K562 (cell line): ENCODE data around the gene FAM53A. TPM values are rescaled to one million over a fixed set of nuclear protein-coding genes. Genes with fewer than 3 reads are reported as not detected.
A peak's percentile ranks its signal among the peaks of the same experiment; 100 is the strongest.

ENCODE experiments used
- ATAC-seq: fragments of 200-7000 bp; cut with Tn5 transposase; 3 replicates; pipeline ENCODE4 v1.9.1; 2020; ENCODE audit warnings: moderate library complexity
- BruUV-seq: library from RNA; stranded (reverse); fragments of 400-500 nt; replicated peaks from 2 replicates; lab custom pipeline; 2021; lab: Mats Ljungman, UMichigan
- CTCF ChIA-PET: fragments of 300-600 bp; formaldehyde crosslinking; extraction: SDS; loops from one replicate; lab custom pipeline; 2021; ENCODE audit warnings: low intra/inter-chr PET ratio; lab: Yijun Ruan, JAX
- POLR2A ChIA-PET: fragments of 300-600, 350-650 bp; sonication (Branson Sonifier 250); formaldehyde crosslinking; extraction: SDS; loops from one replicate; lab custom pipeline; 2021; ENCODE audit warnings: antibody characterized with exemption, inconsistent platforms; lab: Yijun Ruan, JAX
- DNase-seq, 4 experiments: peaks; one replicate each; pipeline versions ENCODE4 v3.0.0 to v3.0.0-alpha.2; 2011 to 2018; ENCODE audit warnings: low spot score in 3 of 4, mixed read lengths in 3 of 4; ENCODE audit errors: extremely low read depth in 1 of 4
- FAIRE-seq: peaks from 2 replicates; lab custom pipeline; 2011; peaks lifted over from hg19 to GRCh38; lab: Jason Lieb, UNC
- H2AFZ ChIP-seq: 2 replicates; pipeline ENCODE4 v1.6.0; 2011; ENCODE audit warnings: low read depth, low read length, control low read depth, inconsistent platforms
- H3K27ac ChIP-seq: fragments of 200-600 bp; 3 replicates; pipeline ENCODE4 v1.8.0; 2011; ENCODE audit warnings: low read depth, mild to moderate bottlenecking, control low read depth, inconsistent platforms, low read length, moderate library complexity, mixed read lengths; ENCODE audit errors: extremely low read depth
- H3K27me3 ChIP-seq, 2 experiments: fragments of 300-600 bp in 1 of 2; 2 replicates in 1 of 2; 3 replicates in 1 of 2; pipeline versions ENCODE4 v1.6.0 to v1.8.0; 2011; ENCODE audit warnings: inconsistent platforms in 2 of 2, low read length in 2 of 2, mild to moderate bottlenecking in 1 of 2, mixed read lengths in 1 of 2, moderate library complexity in 1 of 2; ENCODE audit not compliant: control insufficient read depth in 2 of 2, insufficient read depth in 2 of 2
- H3K36me3 ChIP-seq: fragments of 300-600 bp; 3 replicates; pipeline ENCODE4 v1.8.0; 2011; ENCODE audit warnings: mild to moderate bottlenecking, low read length, inconsistent platforms; ENCODE audit not compliant: control insufficient read depth, insufficient read depth
- H3K4me1 ChIP-seq, 2 experiments: fragments of 200-600 bp in 1 of 2; replicated peaks in 1 of 2; 2 replicates in 1 of 2; 3 replicates in 1 of 2; pipeline versions ENCODE4 v1.5.1 to v1.8.0; 2011; ENCODE audit warnings: inconsistent platforms in 2 of 2, low read length in 2 of 2, mild to moderate bottlenecking in 1 of 2, mixed read lengths in 1 of 2, moderate library complexity in 1 of 2; ENCODE audit not compliant: control insufficient read depth in 2 of 2, insufficient read depth in 2 of 2
- H3K4me2 ChIP-seq: 2 replicates; pipeline ENCODE4 v1.6.1; 2011; ENCODE audit warnings: low read length, control low read depth, inconsistent platforms, mixed read lengths; ENCODE audit not compliant: insufficient read depth
- H3K4me3 ChIP-seq: fragments of 200-600 bp; sonication (generic), shearing (Covaris generic); 2 replicates; pipeline ENCODE4 v1.5.1; 2016; ENCODE audit warnings: control low read depth, inconsistent platforms
- H3K79me2 ChIP-seq: fragments of 200-600 bp; 3 replicates; pipeline ENCODE4 v1.8.0; 2011; ENCODE audit warnings: low read length, inconsistent platforms; ENCODE audit not compliant: control insufficient read depth, insufficient read depth
- H3K9ac ChIP-seq, 2 experiments: 2 replicates each; pipeline versions ENCODE4 v1.6.0 to v1.6.1; 2011; ENCODE audit warnings: low read depth in 2 of 2, low read length in 2 of 2, control low read depth in 1 of 2, inconsistent platforms in 1 of 2, mild to moderate bottlenecking in 1 of 2, mixed read lengths in 1 of 2; ENCODE audit not compliant: insufficient read depth in 1 of 2
- H3K9me1 ChIP-seq: one replicate; pipeline ENCODE4 v1.6.0; 2011; ENCODE audit warnings: inconsistent platforms, mild to moderate bottlenecking, low read length, moderate library complexity; ENCODE audit not compliant: control insufficient read depth, insufficient read depth
- H3K9me3 ChIP-seq: replicated peaks from 2 replicates; pipeline ENCODE4 v1.5.1; 2011; ENCODE audit warnings: low read depth, low read length, inconsistent platforms; ENCODE audit not compliant: control insufficient read depth, insufficient read depth
- H4K20me1 ChIP-seq: replicated peaks from 2 replicates; pipeline ENCODE4 v1.6.1; 2011; ENCODE audit warnings: low read length, inconsistent platforms, mixed read lengths; ENCODE audit not compliant: control insufficient read depth, insufficient read depth
- C11orf30 ChIP-seq: fragments of 450-650 bp; IDR thresholded peaks from 2 replicates; pipeline ENCODE4 v1.6.1; 2016; ENCODE audit warnings: low read depth, mild to moderate bottlenecking
- CBX8 ChIP-seq: fragments of 200-600 bp; sonication (generic); IDR thresholded peaks from 2 replicates; pipeline ENCODE4 v1.6.1; 2012; ENCODE audit warnings: borderline replicate concordance, mixed run types, low read depth, mild to moderate bottlenecking, moderate library complexity, mixed read lengths, low read length, control low read depth, inconsistent platforms; ENCODE audit not compliant: poor library complexity, severe bottlenecking; ENCODE audit errors: extremely low read depth
- EGR1 ChIP-seq: fragments of 450-650 bp; conservative IDR thresholded peaks from 2 replicates; pipeline ENCODE4 v1.6.1; 2017; ENCODE audit warnings: mild to moderate bottlenecking
- ETV1 ChIP-seq: fragments of 450-650 bp; conservative IDR thresholded peaks from 2 replicates; pipeline ENCODE4 v1.6.1; 2016; ENCODE audit warnings: missing genetic modification characterization, control low read depth, low read depth, missing compliant biosample characterization
- GTF2A2 ChIP-seq: IDR thresholded peaks from 2 replicates; pipeline ENCODE4 v1.6.1; 2016; ENCODE audit warnings: mild to moderate bottlenecking, missing genetic modification characterization, missing compliant biosample characterization
- KLF13 ChIP-seq: fragments of 450-650 bp; IDR thresholded peaks from 2 replicates; pipeline ENCODE4 v1.6.1; 2016; ENCODE audit warnings: missing genetic modification characterization, low read depth, mild to moderate bottlenecking, missing compliant biosample characterization, moderate library complexity, borderline replicate concordance
- MTA3 ChIP-seq: fragments of 450-650 bp; formaldehyde crosslinking; IDR thresholded peaks from 2 replicates; pipeline ENCODE4 v1.6.1; 2017; ENCODE audit warnings: mild to moderate bottlenecking, borderline replicate concordance
- RBM39 ChIP-seq: fragments of 200-400 bp; formaldehyde crosslinking; optimal IDR thresholded peaks from 2 replicates; pipeline ENCODE3; 2018; ENCODE audit warnings: low read depth, low read length
- TOE1 ChIP-seq, 2 experiments: fragments of 450-650 bp in 1 of 2; sonication (generic) in 1 of 2; formaldehyde crosslinking in 1 of 2; IDR thresholded peaks; 2 replicates each; pipeline versions ENCODE4 v1.7.1 to v1.8.0; 2016 to 2022; ENCODE audit warnings: borderline replicate concordance in 2 of 2, mild to moderate bottlenecking in 2 of 2, antibody characterized with exemption in 1 of 2, inconsistent platforms in 1 of 2, low read depth in 1 of 2, missing genetic modification reagents in 1 of 2, moderate library complexity in 1 of 2
- U2AF1 ChIP-seq: fragments of 200-400 bp; formaldehyde crosslinking; optimal IDR thresholded peaks from 2 replicates; pipeline ENCODE3; 2017; ENCODE audit warnings: mild to moderate bottlenecking, low read depth, low read length, moderate library complexity
- U2AF2 ChIP-seq: fragments of 200-400 bp; formaldehyde crosslinking; optimal IDR thresholded peaks from 2 replicates; pipeline ENCODE3; 2017; ENCODE audit warnings: low read depth, mild to moderate bottlenecking, low read length
- ZNF224 ChIP-seq: sonication (generic); formaldehyde crosslinking; IDR thresholded peaks from 2 replicates; pipeline ENCODE4 v1.8.0; 2022; ENCODE audit warnings: mild to moderate bottlenecking, missing genetic modification reagents
- ZNF263 ChIP-seq: sonication (generic); formaldehyde crosslinking; IDR thresholded peaks from 2 replicates; pipeline ENCODE4 v1.8.0; 2022; ENCODE audit warnings: mild to moderate bottlenecking, missing genetic modification reagents, borderline replicate concordance
- ZNF707 ChIP-seq: fragments of 250-450 bp; sonication (Bioruptor Pico); conservative IDR thresholded peaks from 2 replicates; pipeline ENCODE4 v1.8.0; 2022; ENCODE audit warnings: inconsistent platforms, mild to moderate bottlenecking, moderate library complexity
- WGBS: fragments of 100-300 bp; shearing (Covaris generic); methylation state at CpG from one replicate; pipeline ENCODE4 v1.1.6; 2016; ENCODE audit warnings: low coverage, mixed read lengths; ENCODE audit not compliant: insufficient coverage; ENCODE audit errors: missing lambda C conversion rate; 5-methylcytosine and 5-hydroxymethylcytosine counted together
- in situ Hi-C: fragments of 300-500 bp; cut with MboI; formaldehyde crosslinking; loops from 4 replicates; pipeline ENCODE4 v1.15.0; 2018; ENCODE audit warnings: inconsistent platforms, mixed read lengths
- intact Hi-C: fragments of 100-400 bp; cut with micrococcal nuclease; formaldehyde crosslinking; loops from 2 replicates; pipeline ENCODE4 v1.14.2; 2022
- polyA plus RNA-seq, 8 experiments: library from polyadenylated mRNA; depleted of rRNA in 4 of 8; stranded (reverse) in 5 of 8; unstranded in 3 of 8; fragments of >200 nt; fragmentation: Nextera tagmentation in 2 of 8; fragmentation: Illumina TruSeq in 1 of 8; extraction: Ambion mirVana in 2 of 8; extraction: Trizol in 1 of 8; gene quantifications; 2 replicates each; pipeline versions ENCODE4 v1.2.1 to v1.2.3, GENCODE V29; 2011 to 2014; ENCODE audit warnings: inconsistent platforms in 1 of 8, missing spikeins in 1 of 8
- total RNA-seq, 7 experiments: library from RNA; depleted of rRNA in 6 of 7; stranded (reverse); fragments of >200 nt in 6 of 7; fragmentation: Illumina TruSeq in 2 of 7; extraction: Trizol in 2 of 7; gene quantifications; 2 replicates each; pipeline versions ENCODE4 v1.2.1 to v1.2.3, GENCODE V29; 2011 to 2021; ENCODE audit warnings: low replicate concordance in 1 of 7
- TF ChIP-seq, protein P1 (sequence below): sonication (generic); formaldehyde crosslinking; IDR thresholded peaks from 2 replicates; pipeline ENCODE4 v1.9.0; 2022; ENCODE audit warnings: mild to moderate bottlenecking, missing genetic modification reagents
- TF ChIP-seq, protein P2 (sequence below): fragments of 250-450 bp; sonication (Bioruptor Pico); IDR thresholded peaks from 2 replicates; pipeline ENCODE4 v1.4.0; 2020

The FAM53A gene
- total and polyA plus RNA-seq, 9 of the 15 experiments (the other 6 are each of a cell fraction or from before 2014, with no cell fraction given): 0.53 to 2.7 (median 1.4) TPM; not detected in 2

DNA sequence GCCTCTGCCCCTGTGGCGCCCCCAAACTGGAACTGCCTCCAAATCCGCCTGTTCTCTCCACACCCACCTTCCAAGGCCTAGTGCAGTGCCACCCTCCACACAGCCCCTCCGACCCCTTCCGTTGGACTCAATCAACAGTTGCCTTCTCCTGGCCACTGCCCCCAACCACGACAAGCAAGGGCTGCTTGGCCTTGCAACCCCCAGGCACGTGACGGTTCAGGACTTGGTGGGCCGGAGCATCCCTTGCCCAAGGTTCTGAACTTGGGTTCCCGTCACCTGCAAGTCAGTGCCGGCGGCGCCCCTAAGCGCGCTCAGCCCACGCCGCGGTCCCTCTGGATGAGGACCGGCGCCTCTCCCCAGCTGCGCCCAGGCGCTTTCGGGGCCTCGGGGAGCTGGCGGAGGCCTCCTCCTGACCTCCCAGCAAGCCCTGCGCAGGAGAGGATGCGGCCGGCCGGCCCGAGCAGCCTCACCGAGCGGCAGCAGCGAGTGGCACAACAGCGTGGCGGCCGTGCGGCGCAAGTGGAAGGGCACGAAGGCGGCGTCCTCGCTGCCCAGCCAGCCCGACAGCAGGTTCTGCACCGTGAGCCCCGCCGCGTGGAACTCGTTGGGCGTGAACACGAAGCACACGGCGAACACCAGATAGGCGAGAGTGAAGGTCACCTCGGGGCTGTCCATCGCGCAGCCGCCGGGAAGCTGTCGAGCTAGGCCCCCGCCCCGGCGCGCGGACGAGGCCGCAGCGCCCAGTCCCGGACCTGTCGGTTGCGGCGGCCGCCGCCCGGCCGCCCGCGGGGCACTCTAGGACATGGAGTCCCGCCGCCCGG is 36.3 kb upstream of the FAM53A start:
- peak overlapping the region; percentile 97 for H3K27ac ChIP-seq
- peak overlapping the region; percentile 89 to 99 for H3K9ac ChIP-seq
- H3K27me3 ChIP-seq: no peaks in the 10 kb centered on the region
- no peaks in the 10 kb centered on the region for H3K9me3 ChIP-seq
- H3K4me1 ChIP-seq: peaks cover 10 to 68% of the 10 kb centered on the region in 2 experiments; a peak in 4 of 5 replicates
- H4K20me1 ChIP-seq: peaks cover 5% of the 10 kb centered on the region
- ATAC-seq (peak; percentile 60), DNase-seq (peak; percentile 52 to 67 (median 60)), FAIRE-seq (no peak)
- ChIA-PET CTCF (no interaction called here), POLR2A (interaction anchor here (0.6 to 4.7 kb wide), 17 partner anchors 8 to 646 kb away, joined by 3 to 32 read pairs (median 3); partner anchors contain the start of gene SLBP)
- intact Hi-C loops: loop anchor here (10.0 kb wide), 1 partner anchor 366 kb away; no protein-coding TSS in a partner anchor
- H2AFZ ChIP-seq: peak overlapping the region; percentile 80
- TSS peak; percentile 39 for BruUV-seq
- H3K79me2 ChIP-seq: peaks cover 83% of the 10 kb centered on the region
- peak overlapping the region; percentile 95 for H3K4me2 ChIP-seq
- in situ Hi-C loops: no loop called here
- peaks cover 61% of the 10 kb centered on the region; the same call in 2 of the 3 replicates for H3K36me3 ChIP-seq
- WGBS: 1% methylated on average over 66 of the region's 79 CpGs
- no peaks in the 10 kb centered on the region for H3K9me1 ChIP-seq
- peak overlapping the region; percentile 98 for H3K4me3 ChIP-seq
- TF ChIP-seq MTA3: peak; percentile 68; the same call in 1 of the 2 replicates
- TF ChIP-seq U2AF1: no peak
- no peak for TF ChIP-seq ZNF707 (CRISPR knock-in tag)
- no peak for TF ChIP-seq CBX8
- TF ChIP-seq EGR1: no peak
- TF ChIP-seq, protein P1, sequence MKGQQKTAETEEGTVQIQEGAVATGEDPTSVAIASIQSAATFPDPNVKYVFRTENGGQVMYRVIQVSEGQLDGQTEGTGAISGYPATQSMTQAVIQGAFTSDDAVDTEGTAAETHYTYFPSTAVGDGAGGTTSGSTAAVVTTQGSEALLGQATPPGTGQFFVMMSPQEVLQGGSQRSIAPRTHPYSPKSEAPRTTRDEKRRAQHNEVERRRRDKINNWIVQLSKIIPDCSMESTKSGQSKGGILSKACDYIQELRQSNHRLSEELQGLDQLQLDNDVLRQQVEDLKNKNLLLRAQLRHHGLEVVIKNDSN (CRISPR knock-in tag): peak; percentile 78
- TF ChIP-seq, protein P2, sequence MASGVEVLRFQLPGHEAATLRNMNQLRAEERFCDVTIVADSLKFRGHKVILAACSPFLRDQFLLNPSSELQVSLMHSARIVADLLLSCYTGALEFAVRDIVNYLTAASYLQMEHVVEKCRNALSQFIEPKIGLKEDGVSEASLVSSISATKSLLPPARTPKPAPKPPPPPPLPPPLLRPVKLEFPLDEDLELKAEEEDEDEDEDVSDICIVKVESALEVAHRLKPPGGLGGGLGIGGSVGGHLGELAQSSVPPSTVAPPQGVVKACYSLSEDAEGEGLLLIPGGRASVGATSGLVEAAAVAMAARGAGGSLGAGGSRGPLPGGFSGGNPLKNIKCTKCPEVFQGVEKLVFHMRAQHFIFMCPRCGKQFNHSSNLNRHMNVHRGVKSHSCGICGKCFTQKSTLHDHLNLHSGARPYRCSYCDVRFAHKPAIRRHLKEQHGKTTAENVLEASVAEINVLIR (CRISPR knock-in tag): no peak
- 0 out of 2 replicates have a peak, but pooled peaks have one; percentile 33 for TF ChIP-seq KLF13 (tag)
- no peak for TF ChIP-seq GTF2A2
- TF ChIP-seq U2AF2: no peak
- no peak for TF ChIP-seq C11orf30
- 0 out of 2 replicates have a peak, but pooled peaks have one; percentile 46 for TF ChIP-seq TOE1 (IDR thresholded peaks at IDR 0.05; ENCODE audit: borderline replicate concordance)
- TF ChIP-seq TOE1 (CRISPR knock-in tag; IDR thresholded peaks at IDR 0.05; ENCODE audit: borderline replicate concordance, low read depth): no peak
- no peak for TF ChIP-seq RBM39
- no peak for TF ChIP-seq ETV1
- TF ChIP-seq ZNF224 (CRISPR knock-in tag): no peak
- peak; percentile 16; the same call in 1 of the 2 replicates for TF ChIP-seq ZNF263 (CRISPR knock-in tag)
